Keratinocyte (primary cell): ENCODE measurements around the gene INSR. TPM values are rescaled to one million over a fixed set of nuclear protein-coding genes. Genes with fewer than 3 reads are reported as not detected.

Experiments
- DNase-seq: peaks from one replicate; pipeline ENCODE4 v3.0.0-alpha.2; 2011; ENCODE audit warnings: low read depth, missing footprints, low spot score
- FAIRE-seq: peaks from 2 replicates; lab custom pipeline; 2011; peaks lifted over from hg19 to GRCh38; lab: Jason Lieb, UNC
- H2AFZ ChIP-seq: 2 replicates; pipeline ENCODE4 v1.6.0; 2012; ENCODE audit warnings: low read length, control low read depth, inconsistent platforms; ENCODE audit not compliant: control insufficient read depth
- H3K27ac ChIP-seq: 2 replicates; pipeline ENCODE4 v1.5.1; 2011; ENCODE audit warnings: low read length; ENCODE audit not compliant: control insufficient read depth, insufficient read depth
- H3K27me3 ChIP-seq: 3 replicates; pipeline ENCODE4 v1.6.0; 2011; ENCODE audit warnings: low read length; ENCODE audit not compliant: control insufficient read depth, insufficient read depth; ENCODE audit errors: extremely low read depth
- H3K36me3 ChIP-seq, 2 experiments: 2 replicates in 1 of 2; 3 replicates in 1 of 2; pipeline ENCODE4 v1.5.1; 2011; ENCODE audit warnings: low read length in 2 of 2, mild to moderate bottlenecking in 1 of 2; ENCODE audit not compliant: control insufficient read depth in 2 of 2, insufficient read depth in 2 of 2; ENCODE audit errors: extremely low read depth in 1 of 2
- H3K4me1 ChIP-seq: 3 replicates; pipeline ENCODE4 v1.5.1; 2011; ENCODE audit warnings: low read length; ENCODE audit not compliant: control insufficient read depth, insufficient read depth; ENCODE audit errors: extremely low read depth
- H3K4me2 ChIP-seq: 3 replicates; pipeline ENCODE4 v1.6.0; 2011; ENCODE audit warnings: low read depth, low read length; ENCODE audit not compliant: control insufficient read depth, insufficient read depth; ENCODE audit errors: extremely low read depth
- H3K4me3 ChIP-seq, 3 experiments: fragments of 200-600 bp in 1 of 3; sonication (generic) in 1 of 3; 2 replicates in 2 of 3; 3 replicates in 1 of 3; pipeline ENCODE4 v1.5.1; 2011 to 2016; ENCODE audit warnings: low read length in 3 of 3, mild to moderate bottlenecking in 3 of 3, control low read depth in 2 of 3, inconsistent platforms in 1 of 3, low read depth in 1 of 3, mixed read lengths in 1 of 3, mixed run types in 1 of 3, moderate library complexity in 1 of 3; ENCODE audit not compliant: control insufficient read depth in 2 of 3, insufficient read depth in 2 of 3; ENCODE audit errors: extremely low read depth in 1 of 3
- H3K79me2 ChIP-seq: 2 replicates; pipeline ENCODE4 v1.6.0; 2012; ENCODE audit warnings: low read length; ENCODE audit not compliant: control insufficient read depth, insufficient read depth
- H3K9ac ChIP-seq: 3 replicates; pipeline ENCODE4 v1.6.0; 2011; ENCODE audit warnings: low read length; ENCODE audit not compliant: control insufficient read depth, insufficient read depth; ENCODE audit errors: extremely low read depth
- H3K9me1 ChIP-seq: 3 replicates; pipeline ENCODE4 v1.6.0; 2011; ENCODE audit warnings: low read length; ENCODE audit not compliant: control insufficient read depth, insufficient read depth; ENCODE audit errors: extremely low read depth
- H3K9me3 ChIP-seq: 2 replicates; pipeline ENCODE4 v1.5.1; 2012; ENCODE audit warnings: low read depth, low read length; ENCODE audit not compliant: control insufficient read depth
- H4K20me1 ChIP-seq: 3 replicates; pipeline ENCODE4 v1.6.0; 2011; ENCODE audit warnings: low read length; ENCODE audit not compliant: control insufficient read depth, insufficient read depth; ENCODE audit errors: extremely low read depth
- CTCF ChIP-seq, 3 experiments: IDR thresholded peaks in 1 of 3; conservative IDR thresholded peaks in 1 of 3; optimal IDR thresholded peaks in 1 of 3; 2 replicates in 2 of 3; 3 replicates in 1 of 3; pipeline versions ENCODE3 to v1.5.1; 2011; ENCODE audit warnings: low read length in 3 of 3, mild to moderate bottlenecking in 3 of 3, moderate library complexity in 2 of 3, control low read depth in 1 of 3, inconsistent platforms in 1 of 3; ENCODE audit not compliant: insufficient read depth in 2 of 3; ENCODE audit errors: extremely low read depth in 1 of 3
- EZH2 ChIP-seq: IDR thresholded peaks from one replicate; pipeline ENCODE4 v1.6.1; 2012; ENCODE audit warnings: inconsistent platforms, mild to moderate bottlenecking, low read length, moderate library complexity
- dilution Hi-C: fragments of 300-500 bp; cut with MboI; formaldehyde crosslinking; loops from one replicate; pipeline ENCODE4 v1.7.0; 2020; ENCODE audit warnings: low sequenced_read_pairs; ENCODE audit not compliant: extremely low pct_ligation_motif_present
- polyA plus RNA-seq, 5 experiments: library from polyadenylated mRNA; depleted of rRNA in 3 of 5; stranded (reverse) in 3 of 5; stranded (forward) in 1 of 5; unstranded in 1 of 5; fragments of >200 nt; gene quantifications; 1 replicate in 1 of 5; 2 replicates in 3 of 5; 3 replicates in 1 of 5; pipeline versions ENCODE4 v1.2.1 to v1.2.3, GENCODE V29; 2011 to 2012; ENCODE audit warnings: missing spikeins in 2 of 5, low read depth in 1 of 5, low replicate concordance in 1 of 5

Gene INSR
- polyA plus RNA-seq, 1 donor (not counting 4 experiments of a cell fraction or from before 2014, with no cell fraction given): 1.2 TPM

- Histone ChIP-seq H3K27ac (no peak overlapping the region), H3K27me3 (no peaks in the 10 kb centered on the region), H3K9me3 (no peaks in the 10 kb centered on the region), H4K20me1 (no peaks in the 10 kb centered on the region), H3K9me1 (no peaks in the 10 kb centered on the region), H3K79me2 (no peaks in the 10 kb centered on the region), H3K4me3 (no peak overlapping the region), H3K4me2 (no peak overlapping the region), H3K9ac (no peak overlapping the region), H3K4me1 (no peaks in the 10 kb centered on the region), H3K36me3 (no peaks in the 10 kb centered on the region), H2AFZ (no peak overlapping the region)
- no peak for DNase-seq
- TF ChIP-seq CTCF (optimal IDR thresholded peaks at IDR 0.05 in 1 of 3, IDR thresholded peaks at IDR 0.05 in 1 of 3, conservative IDR thresholded peaks at IDR 0.05 in 1 of 3; ENCODE audit: extremely low read depth in 1 of 3, insufficient read depth in 2 of 3, low read length in 3 of 3): no peak
- no peak for TF ChIP-seq EZH2
- dilution Hi-C loops: no loop called here
- no peak for FAIRE-seq
Observed at GRCh38 chr19:7063764-7064418, 230.3 kb downstream of the INSR start.

GRCh38 chr19:7063339-7063738, 230.9 kb downstream of the INSR start:
- no peak overlapping the region for H3K4me2 ChIP-seq
- no peak overlapping the region for H3K4me3 ChIP-seq
- no peak overlapping the region for H3K9ac ChIP-seq
- no peak for TF ChIP-seq EZH2
- TF ChIP-seq CTCF (optimal IDR thresholded peaks at IDR 0.05 in 1 of 3, IDR thresholded peaks at IDR 0.05 in 1 of 3, conservative IDR thresholded peaks at IDR 0.05 in 1 of 3; ENCODE audit: extremely low read depth in 1 of 3, insufficient read depth in 2 of 3, low read length in 3 of 3): no peak
- H4K20me1 ChIP-seq: no peaks in the 10 kb centered on the region
- no peaks in the 10 kb centered on the region for H3K9me3 ChIP-seq
- H3K9me1 ChIP-seq: no peaks in the 10 kb centered on the region
- no peaks in the 10 kb centered on the region for H3K79me2 ChIP-seq
- no peak overlapping the region for H2AFZ ChIP-seq
- no peak for FAIRE-seq
- dilution Hi-C loops: no loop called here
- H3K27me3 ChIP-seq: no peaks in the 10 kb centered on the region
- no peaks in the 10 kb centered on the region for H3K36me3 ChIP-seq
- no peak overlapping the region for H3K27ac ChIP-seq
- DNase-seq: no peak
- no peaks in the 10 kb centered on the region for H3K4me1 ChIP-seq

Other genes starting within 250 kb of the INSR start
- gene MBD3L2, start 245.1 kb downstream of the INSR start, polyA plus RNA-seq: not detected in 3 replicates
- gene MBD3L3, start 235.7 kb downstream of the INSR start, polyA plus RNA-seq: not detected in 3 replicates
- gene ZNF557, start 224.7 kb downstream of the INSR start, polyA plus RNA-seq: 2.7 to 3.3 TPM (median 3.0 TPM) in 3 replicates
- 7.9 to 11.7 TPM (median 11.4 TPM) in 3 replicates for gene ARHGEF18, start 54.5 kb upstream of the INSR start, polyA plus RNA-seq
- gene PEX11G, start 194.6 kb upstream of the INSR start, polyA plus RNA-seq: 1.1 to 2.7 TPM (median 1.3 TPM) in 3 replicates
- 8.5 to 15.9 TPM (median 10.0 TPM) in 3 replicates for gene ZNF358, start 221.7 kb upstream of the INSR start, polyA plus RNA-seq
- 14.0 to 36.0 TPM (median 15.5 TPM) in 3 replicates for gene MCOLN1, start 228.2 kb upstream of the INSR start, polyA plus RNA-seq
- 22.4 to 40.0 TPM (median 33.1 TPM) in 3 replicates for gene PNPLA6, start 241.3 kb upstream of the INSR start, polyA plus RNA-seq